ENCODE measurements around the gene ELN. TPM values are rescaled to one million over a fixed set of nuclear protein-coding genes. Genes with fewer than 3 reads are reported as not detected.

Gene ELN
- total RNA-seq, 1 donor from 2014 or later: 0.47 TPM

DNA sequence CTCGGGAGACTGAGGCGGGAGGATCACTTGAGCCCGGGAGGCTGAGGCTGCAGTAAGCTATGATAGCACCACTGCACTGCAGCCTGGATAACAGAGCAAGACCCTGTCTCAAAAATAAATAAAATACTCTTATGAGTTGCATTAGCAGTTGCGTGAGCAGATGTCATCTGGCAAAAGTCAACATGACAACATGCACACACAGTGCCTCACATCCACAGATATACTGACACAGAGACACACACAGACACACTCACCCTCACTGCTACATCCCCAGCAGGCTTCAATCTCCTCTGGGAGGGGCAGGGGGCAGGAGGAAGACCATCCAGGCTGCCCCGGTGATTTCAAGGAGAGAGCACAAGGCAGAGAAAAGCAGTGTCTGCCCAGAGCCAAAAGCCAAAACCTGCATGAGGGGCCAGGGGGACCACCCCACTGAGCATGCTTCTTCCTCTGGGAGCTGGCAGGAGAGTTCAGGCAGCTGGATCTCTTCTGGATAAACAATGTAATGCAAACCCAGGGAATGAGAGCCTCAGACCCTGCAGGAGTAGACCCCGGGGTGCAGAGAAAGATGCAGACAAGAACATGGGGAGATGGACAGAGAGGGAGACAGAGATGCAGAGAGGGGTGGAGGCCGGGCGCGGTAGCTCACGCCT lies 9.6 kb upstream of the ELN start:
- H3K27me3 Mint-ChIP-seq (ENCODE audit: insufficient read depth, low read depth): peaks cover 13% of the 10 kb centered on the region
- Histone ChIP-seq H3K79me2 (ENCODE audit: low read depth) (no peaks in the 10 kb centered on the region), H3K9ac (no peak overlapping the region), H4K20me1 (ENCODE audit: low read depth) (no peaks in the 10 kb centered on the region), H2AFZ (replicated peaks) (no peak overlapping the region), H3K27ac (no peak overlapping the region), H3F3A (ENCODE audit: low read depth) (peaks cover 12% of the 10 kb centered on the region), H3K4me1 (peaks cover 15% of the 10 kb centered on the region), H3K4me3 (no peak overlapping the region), H3K4me2 (no peak overlapping the region), H3K36me3 (no peaks in the 10 kb centered on the region), H3K27me3 (no peaks in the 10 kb centered on the region), H3K9me3 (ENCODE audit: low read depth) (no peaks in the 10 kb centered on the region)
- no peak for DNase-seq (ENCODE audit: low spot score)
- no peaks in the 10 kb centered on the region for H3K36me3 Mint-ChIP-seq
- no peak overlapping the region for H3K4me3 Mint-ChIP-seq
- TF ChIP-seq EZH2phosphoT487 (IDR thresholded peaks at IDR 0.05): no peak
- TF ChIP-seq, protein P1, sequence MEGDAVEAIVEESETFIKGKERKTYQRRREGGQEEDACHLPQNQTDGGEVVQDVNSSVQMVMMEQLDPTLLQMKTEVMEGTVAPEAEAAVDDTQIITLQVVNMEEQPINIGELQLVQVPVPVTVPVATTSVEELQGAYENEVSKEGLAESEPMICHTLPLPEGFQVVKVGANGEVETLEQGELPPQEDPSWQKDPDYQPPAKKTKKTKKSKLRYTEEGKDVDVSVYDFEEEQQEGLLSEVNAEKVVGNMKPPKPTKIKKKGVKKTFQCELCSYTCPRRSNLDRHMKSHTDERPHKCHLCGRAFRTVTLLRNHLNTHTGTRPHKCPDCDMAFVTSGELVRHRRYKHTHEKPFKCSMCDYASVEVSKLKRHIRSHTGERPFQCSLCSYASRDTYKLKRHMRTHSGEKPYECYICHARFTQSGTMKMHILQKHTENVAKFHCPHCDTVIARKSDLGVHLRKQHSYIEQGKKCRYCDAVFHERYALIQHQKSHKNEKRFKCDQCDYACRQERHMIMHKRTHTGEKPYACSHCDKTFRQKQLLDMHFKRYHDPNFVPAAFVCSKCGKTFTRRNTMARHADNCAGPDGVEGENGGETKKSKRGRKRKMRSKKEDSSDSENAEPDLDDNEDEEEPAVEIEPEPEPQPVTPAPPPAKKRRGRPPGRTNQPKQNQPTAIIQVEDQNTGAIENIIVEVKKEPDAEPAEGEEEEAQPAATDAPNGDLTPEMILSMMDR (IDR thresholded peaks at IDR 0.05): no peak
- no peak for TF ChIP-seq EZH2 (IDR thresholded peaks at IDR 0.05)
- peaks cover 38% of the 10 kb centered on the region for H3K4me1 Mint-ChIP-seq
- no peaks in the 10 kb centered on the region for H3K9me3 Mint-ChIP-seq
- H3K27ac Mint-ChIP-seq: no peak overlapping the region

DNA sequence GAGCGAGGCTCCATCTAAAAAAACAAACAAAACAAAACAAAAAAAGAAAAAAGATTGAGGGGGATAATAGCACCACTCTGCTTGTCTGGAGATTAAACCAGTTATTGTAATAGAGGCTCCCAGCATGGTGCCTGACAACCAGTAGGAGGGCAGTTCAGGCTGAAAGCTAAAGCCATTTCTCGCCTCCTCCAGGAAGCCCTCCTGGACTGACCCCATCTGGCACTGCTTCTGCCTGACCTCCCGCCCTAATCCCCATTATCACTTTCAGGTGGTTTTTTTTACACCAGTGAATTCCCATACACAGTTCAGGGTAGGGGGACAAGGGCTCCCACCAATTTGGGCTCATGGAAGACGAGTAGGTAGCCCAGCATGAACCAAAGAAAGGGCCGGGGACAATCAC lies 8.8 kb upstream of the ELN start:
- no peaks in the 10 kb centered on the region for H3K9me3 Mint-ChIP-seq
- H3K36me3 ChIP-seq: no peaks in the 10 kb centered on the region
- H3K79me2 ChIP-seq (ENCODE audit: low read depth): no peaks in the 10 kb centered on the region
- no peaks in the 10 kb centered on the region for H3K9me3 ChIP-seq (ENCODE audit: low read depth)
- DNase-seq (ENCODE audit: low spot score): no peak
- H3K4me1 Mint-ChIP-seq: peaks cover 40% of the 10 kb centered on the region
- no peak overlapping the region for H3K4me3 ChIP-seq
- no peak overlapping the region for H2AFZ ChIP-seq (replicated peaks)
- H3K27ac Mint-ChIP-seq: no peak overlapping the region
- H3F3A ChIP-seq (ENCODE audit: low read depth): peaks cover 12% of the 10 kb centered on the region
- H3K27me3 Mint-ChIP-seq (ENCODE audit: insufficient read depth, low read depth): peaks cover 13% of the 10 kb centered on the region
- no peaks in the 10 kb centered on the region for H3K36me3 Mint-ChIP-seq
- H3K27ac ChIP-seq: no peak overlapping the region
- TF ChIP-seq, protein P1 (IDR thresholded peaks at IDR 0.05): no peak
- TF ChIP-seq EZH2phosphoT487 (IDR thresholded peaks at IDR 0.05): no peak
- TF ChIP-seq EZH2 (IDR thresholded peaks at IDR 0.05): no peak
- no peak overlapping the region for H3K4me2 ChIP-seq
- H3K9ac ChIP-seq: no peak overlapping the region
- H3K4me1 ChIP-seq: peaks cover 9% of the 10 kb centered on the region
- no peaks in the 10 kb centered on the region for H4K20me1 ChIP-seq (ENCODE audit: low read depth)
- H3K27me3 ChIP-seq: no peaks in the 10 kb centered on the region
- H3K4me3 Mint-ChIP-seq: no peak overlapping the region

GRCh38 chr7:74020390-74020789 lies 7.6 kb upstream of the ELN start:
- peaks cover 8% of the 10 kb centered on the region for H3K4me1 ChIP-seq
- H3K79me2 ChIP-seq (ENCODE audit: low read depth): no peaks in the 10 kb centered on the region
- no peak overlapping the region for H3K4me2 ChIP-seq
- H2AFZ ChIP-seq (replicated peaks): no peak overlapping the region
- no peaks in the 10 kb centered on the region for H3K27me3 ChIP-seq
- H3K4me1 Mint-ChIP-seq: peaks cover 45% of the 10 kb centered on the region
- H3K9ac ChIP-seq: no peak overlapping the region
- no peaks in the 10 kb centered on the region for H4K20me1 ChIP-seq (ENCODE audit: low read depth)
- H3K36me3 Mint-ChIP-seq: no peaks in the 10 kb centered on the region
- peaks cover 24% of the 10 kb centered on the region for H3K27me3 Mint-ChIP-seq (ENCODE audit: insufficient read depth, low read depth)
- no peak for DNase-seq (ENCODE audit: low spot score)
- no peaks in the 10 kb centered on the region for H3K36me3 ChIP-seq
- TF ChIP-seq EZH2 (IDR thresholded peaks at IDR 0.05): no peak
- TF ChIP-seq EZH2phosphoT487 (IDR thresholded peaks at IDR 0.05): no peak
- TF ChIP-seq, protein P1 (IDR thresholded peaks at IDR 0.05): no peak
- no peak overlapping the region for H3K27ac Mint-ChIP-seq
- H3K4me3 ChIP-seq: no peak overlapping the region
- no peak overlapping the region for H3K4me3 Mint-ChIP-seq
- H3K9me3 Mint-ChIP-seq: no peaks in the 10 kb centered on the region
- H3K27ac ChIP-seq: no peak overlapping the region
- H3K9me3 ChIP-seq (ENCODE audit: low read depth): no peaks in the 10 kb centered on the region
- H3F3A ChIP-seq (ENCODE audit: low read depth): peaks cover 12% of the 10 kb centered on the region
